Measurements from ENCODE around the gene ZBTB17.

ZBTB17 gene

DNA sequence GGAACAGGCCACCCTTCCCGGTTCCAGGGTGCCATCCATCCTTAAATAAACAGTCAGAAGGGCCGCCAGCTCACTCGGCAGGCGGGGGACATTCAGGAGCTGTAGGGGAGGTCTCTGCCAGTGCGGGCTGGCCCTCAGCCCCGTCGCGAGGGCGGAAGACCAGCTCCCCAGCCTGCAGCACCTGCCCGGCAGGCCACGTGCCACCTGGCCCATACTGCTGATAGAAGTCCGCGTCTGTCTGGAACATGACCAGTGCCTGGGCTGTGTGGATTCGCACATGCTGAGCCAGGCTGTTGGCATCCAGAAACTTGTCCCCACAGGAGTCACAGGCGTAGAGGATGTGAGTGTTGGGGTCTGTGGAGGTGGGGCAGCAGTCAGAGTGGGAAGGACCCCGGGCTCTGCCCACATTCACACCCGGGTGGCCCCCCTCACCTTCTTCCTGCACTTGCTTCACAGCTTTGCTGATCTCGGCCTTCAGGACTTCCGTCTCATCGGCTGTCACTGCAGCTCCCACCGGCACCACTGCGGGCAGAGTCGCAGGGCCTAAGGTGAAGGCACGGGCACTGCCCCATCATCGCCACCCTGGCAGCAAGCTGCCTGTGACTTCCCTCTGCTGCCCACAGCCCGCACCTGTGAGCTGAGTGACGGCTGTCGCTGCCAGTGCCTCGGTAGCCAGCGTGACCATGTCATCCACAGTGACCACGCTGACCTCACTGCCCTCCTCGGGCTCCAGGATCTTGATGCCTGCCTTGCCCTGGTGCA, 33.8 kb downstream of the ZBTB17 start:
- TF ChIP-seq TAF1 (IDR thresholded peaks at IDR 0.05; ENCODE audit: borderline replicate concordance, insufficient read depth, low read length) (no peak), POLR2AphosphoS5 (IDR thresholded peaks at IDR 0.05; ENCODE audit: low read depth, low read length) (no peak), SIN3A (IDR thresholded peaks at IDR 0.05; ENCODE audit: borderline replicate concordance, insufficient read depth, low read length) (no peak), FOXP2 (optimal IDR thresholded peaks at IDR 0.05; ENCODE audit: borderline replicate concordance, extremely low read depth, extremely low read length, insufficient read depth) (no peak)
- TF ChIP-seq, protein P1, sequence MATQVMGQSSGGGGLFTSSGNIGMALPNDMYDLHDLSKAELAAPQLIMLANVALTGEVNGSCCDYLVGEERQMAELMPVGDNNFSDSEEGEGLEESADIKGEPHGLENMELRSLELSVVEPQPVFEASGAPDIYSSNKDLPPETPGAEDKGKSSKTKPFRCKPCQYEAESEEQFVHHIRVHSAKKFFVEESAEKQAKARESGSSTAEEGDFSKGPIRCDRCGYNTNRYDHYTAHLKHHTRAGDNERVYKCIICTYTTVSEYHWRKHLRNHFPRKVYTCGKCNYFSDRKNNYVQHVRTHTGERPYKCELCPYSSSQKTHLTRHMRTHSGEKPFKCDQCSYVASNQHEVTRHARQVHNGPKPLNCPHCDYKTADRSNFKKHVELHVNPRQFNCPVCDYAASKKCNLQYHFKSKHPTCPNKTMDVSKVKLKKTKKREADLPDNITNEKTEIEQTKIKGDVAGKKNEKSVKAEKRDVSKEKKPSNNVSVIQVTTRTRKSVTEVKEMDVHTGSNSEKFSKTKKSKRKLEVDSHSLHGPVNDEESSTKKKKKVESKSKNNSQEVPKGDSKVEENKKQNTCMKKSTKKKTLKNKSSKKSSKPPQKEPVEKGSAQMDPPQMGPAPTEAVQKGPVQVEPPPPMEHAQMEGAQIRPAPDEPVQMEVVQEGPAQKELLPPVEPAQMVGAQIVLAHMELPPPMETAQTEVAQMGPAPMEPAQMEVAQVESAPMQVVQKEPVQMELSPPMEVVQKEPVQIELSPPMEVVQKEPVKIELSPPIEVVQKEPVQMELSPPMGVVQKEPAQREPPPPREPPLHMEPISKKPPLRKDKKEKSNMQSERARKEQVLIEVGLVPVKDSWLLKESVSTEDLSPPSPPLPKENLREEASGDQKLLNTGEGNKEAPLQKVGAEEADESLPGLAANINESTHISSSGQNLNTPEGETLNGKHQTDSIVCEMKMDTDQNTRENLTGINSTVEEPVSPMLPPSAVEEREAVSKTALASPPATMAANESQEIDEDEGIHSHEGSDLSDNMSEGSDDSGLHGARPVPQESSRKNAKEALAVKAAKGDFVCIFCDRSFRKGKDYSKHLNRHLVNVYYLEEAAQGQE (IDR thresholded peaks at IDR 0.05; ENCODE audit: insufficient read depth in 1 of 2, low read depth in 2 of 2, low read length in 2 of 2): no peak

DNA sequence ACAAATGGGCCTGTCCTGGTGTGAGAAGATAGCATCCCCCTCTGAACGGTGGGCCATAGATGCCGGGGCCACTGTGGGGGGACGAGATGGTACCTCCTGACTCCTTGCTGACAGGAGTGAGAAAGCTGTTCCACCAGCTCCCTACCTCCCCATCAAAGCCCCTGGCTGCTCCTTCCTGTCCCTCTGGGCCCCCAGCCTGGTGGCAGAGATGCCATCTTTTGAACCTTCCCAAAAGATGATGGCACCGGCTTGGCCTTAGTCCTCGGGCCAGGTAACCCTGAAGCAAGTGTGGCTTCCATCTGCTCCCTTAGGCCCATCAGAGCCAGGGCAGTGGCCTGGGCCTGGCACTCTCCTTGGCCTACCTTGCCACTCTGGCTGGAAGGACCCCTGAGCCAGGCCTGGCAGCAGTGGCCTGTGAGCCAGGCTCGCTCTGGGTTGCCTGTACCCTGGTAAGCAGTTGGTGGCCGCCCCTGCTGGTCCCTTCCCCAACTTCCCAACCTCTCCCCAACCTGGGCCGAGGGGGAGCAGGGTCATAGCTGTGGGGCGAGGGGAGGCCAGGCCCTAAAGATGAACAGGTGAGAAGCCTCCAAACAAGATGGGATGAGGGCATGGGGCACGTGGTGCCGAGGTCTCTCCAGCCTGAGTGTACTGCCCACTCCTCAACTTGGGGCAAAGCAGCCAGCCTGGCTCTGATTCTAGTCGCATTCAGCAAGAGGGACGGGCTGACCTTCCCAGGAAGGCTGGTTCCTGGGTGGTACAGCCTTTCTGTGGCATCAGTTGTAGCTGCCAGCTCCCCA, 34.7 kb downstream of the ZBTB17 start:
- TF ChIP-seq FOXP2 (optimal IDR thresholded peaks at IDR 0.05; ENCODE audit: borderline replicate concordance, extremely low read depth, extremely low read length, insufficient read depth): no peak
- TF ChIP-seq SIN3A (IDR thresholded peaks at IDR 0.05; ENCODE audit: borderline replicate concordance, insufficient read depth, low read length): no peak
- TF ChIP-seq, protein P1 (IDR thresholded peaks at IDR 0.05; ENCODE audit: insufficient read depth in 1 of 2, low read depth in 2 of 2, low read length in 2 of 2): no peak
- TF ChIP-seq POLR2AphosphoS5 (IDR thresholded peaks at IDR 0.05; ENCODE audit: low read depth, low read length): no peak; the same call in 1 of the 2 replicates
- TF ChIP-seq TAF1 (IDR thresholded peaks at IDR 0.05; ENCODE audit: borderline replicate concordance, insufficient read depth, low read length): no peak

DNA sequence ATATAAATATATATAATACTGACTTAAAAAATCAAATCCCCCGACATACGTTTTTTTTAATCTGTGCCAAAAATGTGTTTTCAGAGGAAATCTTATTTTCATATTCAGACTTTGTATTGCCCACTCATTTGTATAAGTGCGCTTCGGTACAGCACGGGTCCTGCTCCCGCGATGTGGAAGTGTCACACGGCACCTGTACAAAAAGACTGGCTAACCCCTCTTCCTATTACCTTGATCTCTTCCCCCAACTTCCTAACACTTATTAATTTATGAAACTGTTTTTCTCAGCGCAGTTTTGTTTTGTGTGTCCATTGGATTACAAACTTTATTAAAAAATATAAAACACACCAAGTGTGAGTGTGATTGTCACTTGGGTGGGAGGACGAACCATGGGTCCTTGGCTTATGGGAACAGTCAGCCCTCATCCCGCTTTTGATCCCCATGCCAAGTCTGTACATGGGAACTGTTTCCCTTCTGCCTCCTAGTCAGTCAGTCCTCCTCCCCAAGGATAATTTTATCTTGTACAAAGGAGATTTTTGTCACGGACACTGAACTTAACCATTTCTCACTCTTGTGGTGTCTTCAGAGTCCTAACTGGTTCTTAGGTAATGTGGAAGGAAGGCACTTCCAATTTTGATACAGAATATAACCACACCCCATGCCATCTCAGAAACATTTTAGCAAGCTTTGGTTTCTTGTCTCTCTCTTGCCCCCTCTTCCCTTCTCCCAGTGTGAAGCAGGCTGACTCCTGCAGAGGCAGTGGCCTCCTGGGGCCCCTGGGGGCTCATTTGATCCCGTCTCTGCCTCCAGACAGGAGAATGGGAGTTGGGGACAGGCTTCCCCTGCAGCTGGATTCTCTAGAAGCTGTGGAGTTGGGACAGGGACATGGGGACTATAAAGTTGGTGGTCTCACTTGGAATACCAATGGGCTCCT, 35.5 kb downstream of the ZBTB17 start:
- TF ChIP-seq SIN3A (IDR thresholded peaks at IDR 0.05; ENCODE audit: borderline replicate concordance, insufficient read depth, low read length) (no peak), FOXP2 (optimal IDR thresholded peaks at IDR 0.05; ENCODE audit: borderline replicate concordance, extremely low read depth, extremely low read length, insufficient read depth) (no peak), POLR2AphosphoS5 (IDR thresholded peaks at IDR 0.05; ENCODE audit: low read depth, low read length) (no peak), TAF1 (IDR thresholded peaks at IDR 0.05; ENCODE audit: borderline replicate concordance, insufficient read depth, low read length) (no peak)
- TF ChIP-seq, protein P1 (IDR thresholded peaks at IDR 0.05; ENCODE audit: insufficient read depth in 1 of 2, low read depth in 2 of 2, low read length in 2 of 2): no peak

DNA sequence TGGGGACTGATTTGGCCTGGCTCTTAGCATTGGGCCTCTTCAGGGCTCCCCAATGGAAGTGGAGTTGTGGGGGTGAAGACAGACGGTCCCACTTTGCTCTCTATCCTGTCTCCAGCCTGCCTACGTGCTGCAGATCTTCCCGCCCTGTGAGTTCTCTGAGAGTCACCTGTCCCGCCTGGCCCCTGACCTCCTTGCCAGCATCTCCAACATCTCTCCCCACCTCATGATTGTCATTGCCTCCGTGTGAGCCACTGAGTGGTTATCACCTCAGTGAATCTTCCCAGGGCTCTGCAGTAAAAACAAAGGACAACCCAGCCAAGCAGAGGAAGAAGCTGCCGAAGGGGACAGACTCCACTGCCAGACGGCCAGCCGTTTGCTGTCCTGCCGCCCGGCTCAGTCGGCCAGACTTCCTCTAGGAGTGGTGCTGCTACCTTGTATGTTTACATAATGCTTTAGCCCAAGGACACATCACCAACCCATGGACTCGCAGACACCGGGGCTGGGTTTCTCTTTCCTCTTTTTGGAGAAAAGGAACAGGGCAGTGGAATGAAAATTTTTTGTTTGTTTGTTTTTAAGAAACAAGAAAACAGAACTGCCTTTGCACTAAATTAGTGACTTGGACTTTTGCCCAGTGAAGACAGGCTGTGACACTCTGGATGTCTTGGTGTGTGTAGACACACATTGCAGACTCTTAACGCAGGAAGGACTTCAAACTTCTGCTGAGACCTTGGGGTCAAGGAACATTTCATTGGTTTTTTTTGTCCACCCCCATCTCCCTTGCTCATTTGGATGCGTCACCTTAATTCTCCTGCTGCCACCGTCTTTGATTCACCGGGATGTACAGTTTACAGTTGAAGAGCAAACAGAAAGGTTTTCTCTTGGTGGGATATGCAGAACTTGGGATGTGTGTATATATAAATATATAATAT, 36.5 kb downstream of the ZBTB17 start:
- TF ChIP-seq FOXP2 (optimal IDR thresholded peaks at IDR 0.05; ENCODE audit: borderline replicate concordance, extremely low read depth, extremely low read length, insufficient read depth) (peak; percentile 65), TAF1 (IDR thresholded peaks at IDR 0.05; ENCODE audit: borderline replicate concordance, insufficient read depth, low read length) (no peak), SIN3A (IDR thresholded peaks at IDR 0.05; ENCODE audit: borderline replicate concordance, insufficient read depth, low read length) (no peak), POLR2AphosphoS5 (IDR thresholded peaks at IDR 0.05; ENCODE audit: low read depth, low read length) (peak; percentile 33; the same call in 1 of the 2 replicates)
- TF ChIP-seq, protein P1 (IDR thresholded peaks at IDR 0.05; ENCODE audit: insufficient read depth in 1 of 2, low read depth in 2 of 2, low read length in 2 of 2): no peak

All from PFSK-1 (cell line).